Bronchial epithelial cell (primary cell): ENCODE measurements around the gene NXPH2. TPM values are rescaled to one million over a fixed set of nuclear protein-coding genes. Genes with fewer than 3 reads are reported as not detected.
A peak's percentile ranks its signal among the peaks of the same experiment; 100 is the strongest.

Source experiments
- DNase-seq: peaks from one replicate; pipeline ENCODE4 v3.0.0-alpha.2; 2010; ENCODE audit warnings: low read depth
- FAIRE-seq: peaks from 2 replicates; lab custom pipeline; 2011; peaks lifted over from hg19 to GRCh38; lab: Jason Lieb, UNC
- H3K27me3 ChIP-seq: 2 replicates; pipeline ENCODE4 v1.5.1; 2011; ENCODE audit warnings: low read length; ENCODE audit not compliant: control insufficient read depth, insufficient read depth
- H3K36me3 ChIP-seq: 2 replicates; pipeline ENCODE4 v1.5.1; 2011; ENCODE audit warnings: low read length; ENCODE audit not compliant: control insufficient read depth, insufficient read depth
- H3K4me3 ChIP-seq: 2 replicates; pipeline ENCODE4 v1.5.1; 2011; ENCODE audit warnings: mild to moderate bottlenecking, low read depth, low read length, control low read depth
- total RNA-seq: library from RNA; depleted of rRNA; stranded (reverse); fragments of >200 nt; gene quantifications from 2 replicates; pipeline ENCODE4 v1.2.1, GENCODE V29; 2014
- TF ChIP-seq, protein P1 (sequence below): IDR thresholded peaks from 2 replicates; pipeline ENCODE4 v1.5.1; 2011; ENCODE audit warnings: mild to moderate bottlenecking, moderate library complexity, low read length, control low read depth, inconsistent platforms; ENCODE audit not compliant: insufficient read depth, severe bottlenecking

NXPH2 gene
- total RNA-seq, 1 donor from 2014 or later, result not detected

DNA sequence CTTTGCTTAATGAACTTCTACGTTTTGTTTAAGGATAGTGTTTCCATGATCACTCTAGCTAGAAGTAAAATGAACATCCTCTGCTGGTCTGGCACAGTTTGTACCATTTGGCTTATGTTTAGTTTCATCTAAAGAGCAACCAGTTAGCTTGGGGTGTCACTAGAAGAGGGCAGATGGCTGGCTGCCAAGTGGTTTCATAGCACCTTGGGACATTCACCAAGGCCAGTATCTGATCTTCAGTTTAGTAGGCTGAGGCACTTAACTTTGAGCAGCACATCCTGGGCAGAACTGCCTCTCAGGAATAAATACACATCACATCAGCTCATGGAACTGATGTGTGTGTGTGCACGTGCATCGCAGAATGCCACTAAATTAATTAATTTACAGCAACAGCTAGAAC, 68.4 kb downstream of the NXPH2 start:
- H3K4me3 ChIP-seq, result no peak overlapping the region
- H3K36me3 ChIP-seq, result no peaks in the 10 kb centered on the region
- H3K27me3 ChIP-seq, result no peaks in the 10 kb centered on the region
- TF ChIP-seq, protein P1, sequence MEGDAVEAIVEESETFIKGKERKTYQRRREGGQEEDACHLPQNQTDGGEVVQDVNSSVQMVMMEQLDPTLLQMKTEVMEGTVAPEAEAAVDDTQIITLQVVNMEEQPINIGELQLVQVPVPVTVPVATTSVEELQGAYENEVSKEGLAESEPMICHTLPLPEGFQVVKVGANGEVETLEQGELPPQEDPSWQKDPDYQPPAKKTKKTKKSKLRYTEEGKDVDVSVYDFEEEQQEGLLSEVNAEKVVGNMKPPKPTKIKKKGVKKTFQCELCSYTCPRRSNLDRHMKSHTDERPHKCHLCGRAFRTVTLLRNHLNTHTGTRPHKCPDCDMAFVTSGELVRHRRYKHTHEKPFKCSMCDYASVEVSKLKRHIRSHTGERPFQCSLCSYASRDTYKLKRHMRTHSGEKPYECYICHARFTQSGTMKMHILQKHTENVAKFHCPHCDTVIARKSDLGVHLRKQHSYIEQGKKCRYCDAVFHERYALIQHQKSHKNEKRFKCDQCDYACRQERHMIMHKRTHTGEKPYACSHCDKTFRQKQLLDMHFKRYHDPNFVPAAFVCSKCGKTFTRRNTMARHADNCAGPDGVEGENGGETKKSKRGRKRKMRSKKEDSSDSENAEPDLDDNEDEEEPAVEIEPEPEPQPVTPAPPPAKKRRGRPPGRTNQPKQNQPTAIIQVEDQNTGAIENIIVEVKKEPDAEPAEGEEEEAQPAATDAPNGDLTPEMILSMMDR, result no peak
- FAIRE-seq (no peak), DNase-seq (no peak)

DNA sequence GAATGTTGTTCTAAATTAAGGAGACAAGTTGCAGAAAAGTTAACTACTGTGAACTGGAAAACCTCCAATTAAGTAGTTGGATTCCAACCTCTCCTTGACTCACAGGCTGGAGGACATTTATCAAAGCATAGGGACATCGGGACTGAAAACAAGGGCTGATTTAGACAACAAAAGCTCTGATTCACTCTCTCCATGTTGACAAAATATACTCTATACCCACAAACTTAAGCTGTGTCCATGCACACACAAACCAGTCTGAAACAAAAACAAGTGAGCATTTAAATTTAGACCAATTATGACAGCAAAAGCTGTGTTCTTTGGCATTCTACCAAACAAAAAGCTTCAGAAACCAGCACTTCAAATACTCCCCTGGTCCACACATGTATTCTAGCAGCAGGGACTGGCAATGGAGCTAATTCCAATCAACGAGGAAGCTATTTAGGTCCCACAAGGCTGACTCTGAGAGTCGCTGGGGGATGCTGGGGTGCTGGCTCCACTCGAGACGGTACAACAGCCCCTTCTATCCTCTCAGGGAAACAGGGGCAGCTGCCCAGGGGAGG, 71.4 kb downstream of the NXPH2 start:
- FAIRE-seq, result no peak
- DNase-seq, result no peak
- TF ChIP-seq, protein P1, result no peak
- Histone ChIP-seq H3K4me3 (no peak overlapping the region), H3K36me3 (no peaks in the 10 kb centered on the region), H3K27me3 (no peaks in the 10 kb centered on the region)

DNA sequence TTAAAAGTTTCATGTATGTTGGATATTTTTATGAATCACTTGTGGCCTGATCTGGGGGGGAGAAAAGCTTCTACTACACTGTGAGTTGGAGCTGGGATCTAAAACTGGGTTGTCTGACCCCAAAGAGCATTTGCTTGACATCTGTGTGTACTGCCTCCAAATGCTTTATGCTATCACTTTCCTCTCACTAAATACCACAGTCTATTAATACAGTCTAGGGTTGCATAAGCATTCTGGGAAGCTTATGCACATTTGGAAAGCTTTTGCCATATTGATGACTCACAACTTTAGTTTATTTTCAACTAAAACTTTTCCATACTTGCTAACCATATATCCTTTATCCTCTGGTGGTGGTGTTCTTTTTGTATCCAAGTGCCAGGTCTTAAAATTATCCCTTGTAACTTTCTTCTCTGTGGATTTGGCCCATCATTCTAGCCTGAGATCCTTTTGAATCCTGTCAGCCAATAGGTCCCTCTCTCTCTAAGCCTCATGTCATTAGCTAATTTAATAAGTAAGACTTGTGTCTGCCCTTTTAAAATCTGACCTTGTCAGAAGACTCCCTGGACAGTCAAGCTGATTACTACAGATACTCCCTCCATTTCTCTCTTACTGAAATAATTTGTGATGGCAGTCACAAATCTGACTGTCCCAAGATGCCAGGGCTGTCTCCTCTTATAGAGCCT, 72.7 kb downstream of the NXPH2 start:
- H3K36me3 ChIP-seq, result no peaks in the 10 kb centered on the region
- TF ChIP-seq, protein P1, result no peak
- FAIRE-seq (no peak), DNase-seq (peak; percentile 62)
- no peak overlapping the region for H3K4me3 ChIP-seq
- no peaks in the 10 kb centered on the region for H3K27me3 ChIP-seq

DNA sequence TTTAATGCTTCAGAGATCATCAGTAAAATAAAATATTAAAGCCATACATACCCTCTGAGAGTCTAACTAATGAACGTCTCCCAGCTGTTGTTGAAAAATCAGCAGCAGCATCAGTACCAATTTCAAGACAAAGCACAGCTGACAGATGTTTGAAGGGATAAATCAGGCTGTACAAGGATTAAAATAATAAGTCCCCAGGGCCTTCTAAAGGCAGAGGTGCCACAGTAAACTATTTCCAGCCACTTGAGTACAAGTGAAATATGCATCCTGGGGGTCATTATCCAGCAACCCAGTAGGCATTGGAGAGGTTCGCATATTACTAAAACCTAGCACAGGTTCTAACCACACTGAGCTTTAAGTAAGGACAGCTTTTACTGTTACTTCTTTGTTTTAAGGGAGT, 76.9 kb downstream of the NXPH2 start:
- TF ChIP-seq, protein P1, result no peak
- no peak for DNase-seq
- FAIRE-seq, result no peak
- Histone ChIP-seq H3K27me3 (no peaks in the 10 kb centered on the region), H3K36me3 (no peaks in the 10 kb centered on the region), H3K4me3 (no peak overlapping the region)

DNA sequence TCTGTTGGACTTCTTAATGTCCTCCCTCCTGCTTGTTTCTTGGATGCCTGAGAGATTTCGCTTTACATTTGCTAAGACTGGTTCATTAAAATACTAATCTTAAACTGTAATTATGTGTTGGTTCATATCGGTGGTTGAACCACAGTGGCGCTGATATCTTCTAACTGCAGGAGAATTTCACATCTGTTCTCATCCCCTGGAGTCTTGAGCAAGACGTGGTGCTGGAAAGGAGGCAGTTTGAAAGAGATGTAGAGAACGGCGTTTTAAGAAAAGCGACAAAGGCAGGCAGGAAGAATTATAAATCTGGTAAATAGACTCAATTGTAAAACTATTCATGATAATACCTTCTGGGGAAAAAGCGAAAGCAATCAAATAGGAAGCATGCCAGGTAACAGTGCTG, 79.5 kb downstream of the NXPH2 start:
- H3K36me3 ChIP-seq, result no peaks in the 10 kb centered on the region
- no peak overlapping the region for H3K4me3 ChIP-seq
- DNase-seq (no peak), FAIRE-seq (no peak)
- H3K27me3 ChIP-seq, result no peaks in the 10 kb centered on the region
- TF ChIP-seq, protein P1, result no peak

DNA sequence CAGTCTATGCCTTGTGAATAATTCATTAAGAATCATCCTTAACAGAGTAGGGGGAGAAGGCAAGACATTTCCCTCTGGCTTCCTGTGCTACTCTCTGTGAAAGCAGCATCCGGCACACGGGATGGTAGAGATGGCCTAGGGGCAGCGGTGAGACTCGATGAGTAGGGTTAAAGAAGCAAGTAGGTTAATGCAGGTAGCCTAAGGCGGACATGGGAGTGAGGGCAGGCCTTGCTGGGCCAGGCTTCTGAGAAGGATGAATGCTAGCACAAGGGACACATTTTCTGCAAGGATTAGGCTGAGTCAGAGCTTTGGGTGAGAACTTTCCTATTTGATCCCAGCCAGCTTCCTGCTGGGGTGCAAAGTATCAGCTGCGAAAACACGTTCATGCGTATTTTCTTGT, 80.8 kb downstream of the NXPH2 start:
- TF ChIP-seq, protein P1, result no peak
- FAIRE-seq (no peak), DNase-seq (no peak)
- Histone ChIP-seq H3K27me3 (no peaks in the 10 kb centered on the region), H3K4me3 (no peak overlapping the region), H3K36me3 (no peaks in the 10 kb centered on the region)
